ENCODE results near the gene OR5K4.

OR5K4 gene

GRCh38 chr3:98353554-98353953 lies at the start of gene OR5K4:
Gene OR5K4, plus strand, starts transcription at chr3:98353854. Its CDS starts 0 bp downstream, at chr3:98353854.
- no peak for DNase-seq (ENCODE audit: low read depth)

DNA sequence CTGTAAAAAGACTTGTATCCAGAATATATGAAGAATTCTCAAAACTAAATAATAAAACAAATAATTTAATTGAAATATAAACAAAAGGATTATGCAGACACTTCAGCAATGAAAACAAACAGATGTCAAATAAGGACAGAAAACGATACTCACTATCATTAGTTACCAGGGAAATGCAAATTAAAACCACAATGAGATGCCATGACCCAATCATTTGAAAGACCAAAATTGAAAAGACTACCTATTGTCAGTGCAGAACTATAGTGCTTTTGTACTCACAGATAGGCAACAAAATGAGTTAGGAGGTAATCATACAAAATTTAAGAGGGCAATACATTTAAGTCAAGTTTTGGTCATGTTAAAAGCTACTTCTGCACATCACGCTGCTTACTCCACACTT lies 31.6 kb upstream of the OR5K4 start:
- DNase-seq (ENCODE audit: low read depth), result no peak

- DNase-seq (ENCODE audit: low read depth), result no peak
These were observed 31.0 kb upstream of the OR5K4 start for GRCh38 chr3:98322686-98323085.

- no peak for DNase-seq (ENCODE audit: low read depth)
These were observed 30.2 kb upstream of the OR5K4 start for GRCh38 chr3:98323425-98323824.

- no peak for DNase-seq (ENCODE audit: low read depth)
These were observed 28.6 kb upstream of the OR5K4 start for GRCh38 chr3:98325055-98325454.

DNA sequence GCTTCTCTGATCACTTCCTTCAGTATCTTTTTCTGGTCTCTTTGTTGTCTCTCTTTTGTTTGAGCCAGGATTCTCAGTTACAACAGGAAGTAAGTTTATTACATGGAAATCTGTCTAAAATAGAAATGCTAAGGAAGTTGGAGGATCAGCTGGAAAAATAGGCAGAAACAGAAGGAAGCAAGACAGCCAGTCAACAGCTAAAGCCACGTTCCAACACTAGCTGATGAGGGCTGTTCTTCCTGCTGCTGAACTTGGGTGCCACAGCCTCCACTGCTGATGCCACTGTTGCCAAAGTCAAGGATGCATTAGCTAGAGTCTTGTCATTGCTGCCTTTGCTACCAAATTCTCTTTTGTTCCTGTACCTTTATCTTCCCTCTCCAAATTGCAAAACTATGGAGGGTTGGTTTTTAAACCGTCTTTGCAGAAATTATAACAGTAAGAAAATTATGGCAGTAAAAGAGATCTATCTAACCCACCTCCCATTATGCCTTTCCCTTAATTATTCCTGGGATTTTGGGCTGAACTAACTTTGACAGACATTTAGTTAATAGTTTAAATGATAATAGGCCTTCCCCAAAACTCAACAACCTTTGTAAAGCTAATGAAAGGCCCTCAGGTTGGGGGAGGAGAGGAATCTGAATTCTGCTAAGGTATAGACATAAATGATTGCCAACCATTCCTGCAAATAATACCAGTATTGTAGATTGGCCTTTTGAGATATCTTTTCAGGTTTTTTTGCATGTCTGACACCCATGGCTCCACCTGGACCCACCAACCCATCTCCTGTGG lies 27.4 kb upstream of the OR5K4 start:
- no peak for DNase-seq (ENCODE audit: low read depth)

GRCh38 chr3:98326945-98327344 lies 26.7 kb upstream of the OR5K4 start:
- DNase-seq (ENCODE audit: low read depth), result no peak

GRCh38 chr3:98328933-98329332 lies 24.7 kb upstream of the OR5K4 start:
- no peak for DNase-seq (ENCODE audit: low read depth)

DNA sequence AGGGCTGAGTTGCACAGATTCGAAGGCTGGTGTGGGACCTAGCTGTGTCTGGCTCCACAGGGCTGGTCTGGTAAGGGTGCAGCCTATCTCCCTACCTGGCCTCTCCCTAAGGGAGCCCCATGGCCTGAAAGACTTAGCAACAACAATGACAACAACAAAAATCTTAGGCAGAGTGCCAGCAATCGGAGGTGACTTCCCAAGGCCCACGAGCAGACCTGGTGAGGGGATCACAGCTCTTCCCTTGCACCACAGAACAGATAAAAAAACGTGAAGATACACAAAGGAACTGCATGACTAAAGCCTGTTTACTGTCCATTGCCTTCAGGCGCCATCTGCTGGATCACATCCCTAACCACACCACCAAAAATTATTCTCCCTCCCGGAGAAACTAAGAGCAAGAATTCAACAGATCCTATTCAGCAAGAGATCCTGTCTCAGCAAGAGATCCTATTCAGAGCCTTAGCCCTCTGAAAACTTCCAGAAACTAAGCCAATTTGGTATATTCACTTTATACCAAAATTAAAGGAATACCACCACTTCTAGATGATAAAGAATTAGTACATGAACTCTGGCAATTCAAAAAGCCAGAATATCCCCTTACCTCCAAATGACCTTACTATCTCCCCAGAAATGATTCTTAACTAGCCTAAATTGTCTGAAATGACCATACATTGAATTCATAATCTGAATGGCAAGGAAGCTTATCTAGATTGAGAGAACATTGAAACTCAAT lies 24.1 kb upstream of the OR5K4 start:
- DNase-seq (ENCODE audit: low read depth), result peak; percentile 6

GRCh38 chr3:98331329-98331728 lies 22.3 kb upstream of the OR5K4 start:
- no peak for DNase-seq (ENCODE audit: low read depth)

DNA sequence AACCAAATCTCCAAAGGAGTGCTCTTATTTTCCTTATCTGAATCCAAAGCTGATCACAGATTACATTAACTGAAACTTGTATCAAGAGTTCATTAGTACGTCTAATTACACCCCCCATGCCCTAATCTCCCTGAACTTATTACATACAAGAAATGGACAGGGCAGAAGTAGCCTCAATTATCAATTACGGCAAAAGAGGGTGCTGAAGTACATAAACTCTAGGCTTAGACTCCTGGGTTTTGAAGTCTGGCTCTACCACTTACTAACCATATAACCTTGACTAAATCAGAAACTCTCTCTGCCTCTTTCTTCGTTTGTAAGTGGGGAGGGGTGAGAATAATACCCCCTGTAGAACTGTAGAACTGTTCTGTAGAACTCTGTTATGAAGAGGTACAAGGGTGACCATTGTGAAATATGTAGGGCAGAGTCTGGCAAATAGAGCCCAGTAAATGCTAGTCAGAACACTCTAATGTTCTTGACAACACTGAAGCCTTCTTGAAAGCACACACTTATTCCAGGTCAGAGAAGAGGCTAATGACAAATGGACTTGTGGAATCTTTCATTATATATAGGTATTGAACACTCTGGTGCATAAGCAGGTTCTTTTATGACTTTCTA lies 19.6 kb upstream of the OR5K4 start:
- DNase-seq (ENCODE audit: low read depth), result no peak

- no peak for DNase-seq (ENCODE audit: low read depth)
These were observed 14.6 kb upstream of the OR5K4 start for GRCh38 chr3:98339031-98339430.

DNA sequence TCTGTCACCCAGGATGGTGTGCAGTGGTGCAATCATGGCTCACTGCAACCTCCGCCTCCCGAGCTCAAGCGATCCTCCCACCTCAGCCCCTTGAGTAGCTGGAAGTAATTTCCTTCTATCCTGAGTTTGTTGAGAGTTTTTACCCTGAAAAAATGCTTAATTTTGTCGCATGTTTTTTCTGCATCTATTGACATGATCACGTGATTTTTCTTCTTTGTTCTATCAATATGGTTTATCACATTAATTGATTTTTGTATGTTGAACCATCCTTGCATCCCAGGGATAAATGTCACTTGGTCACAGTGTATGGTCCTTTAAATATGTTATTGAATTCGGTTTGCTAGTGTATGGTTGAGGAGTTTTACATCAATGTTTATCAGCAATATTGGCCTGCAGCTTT lies 11.9 kb upstream of the OR5K4 start:
- DNase-seq (ENCODE audit: low read depth), result no peak

- DNase-seq (ENCODE audit: low read depth), result no peak
These were observed 9.8 kb upstream of the OR5K4 start for GRCh38 chr3:98343647-98344507.

- DNase-seq (ENCODE audit: low read depth), result no peak
These were observed 3.6 kb upstream of the OR5K4 start for GRCh38 chr3:98350082-98350481.

- no peak for DNase-seq (ENCODE audit: low read depth)
These were observed 5.6 kb downstream of the OR5K4 start for GRCh38 chr3:98359250-98359649.

GRCh38 chr3:98359993-98360675 lies 6.5 kb downstream of the OR5K4 start:
- no peak for DNase-seq (ENCODE audit: low read depth)

GRCh38 chr3:98360681-98361080 lies 7.0 kb downstream of the OR5K4 start:
- no peak for DNase-seq (ENCODE audit: low read depth)

- DNase-seq (ENCODE audit: low read depth), result no peak
These were observed 7.6 kb downstream of the OR5K4 start for GRCh38 chr3:98361289-98361688.

DNA sequence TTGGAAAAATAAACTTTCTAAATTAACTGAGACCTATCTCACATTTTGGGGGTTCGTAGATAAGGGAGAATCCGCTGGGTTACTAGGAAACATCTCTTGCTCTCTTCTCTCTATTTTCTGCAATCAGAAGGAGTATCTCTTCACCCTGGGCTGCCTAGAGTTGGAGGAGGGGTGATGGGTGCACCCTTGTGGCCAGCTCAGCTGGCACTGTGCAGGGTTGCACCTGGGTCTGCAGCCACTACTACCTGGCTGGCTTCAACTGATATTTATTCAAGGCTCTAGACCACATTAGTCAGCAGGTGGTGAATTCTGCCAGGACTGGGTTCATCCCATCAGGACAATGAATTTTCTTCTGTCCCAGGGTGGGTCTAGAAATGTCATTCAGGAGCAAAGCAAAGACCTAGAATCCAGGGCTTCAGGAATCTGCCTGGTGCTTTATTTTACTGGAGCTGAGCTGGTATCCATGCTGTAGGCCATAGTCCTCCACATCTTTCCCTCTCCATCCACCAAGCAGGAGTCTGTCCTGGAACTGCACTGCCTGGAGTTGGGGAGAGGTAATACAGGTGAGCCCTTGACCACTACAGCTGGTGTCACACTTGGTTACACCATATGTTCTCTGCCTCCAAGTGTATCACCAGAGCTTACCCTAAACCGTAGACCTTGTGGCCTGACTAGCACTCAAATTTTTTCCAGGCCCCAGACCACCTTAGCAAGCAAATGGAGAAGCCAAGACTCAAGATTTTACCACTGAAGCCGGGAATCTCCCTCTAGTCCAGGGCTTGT lies 14.0 kb downstream of the OR5K4 start:
- DNase-seq (ENCODE audit: low read depth), result no peak

DNA sequence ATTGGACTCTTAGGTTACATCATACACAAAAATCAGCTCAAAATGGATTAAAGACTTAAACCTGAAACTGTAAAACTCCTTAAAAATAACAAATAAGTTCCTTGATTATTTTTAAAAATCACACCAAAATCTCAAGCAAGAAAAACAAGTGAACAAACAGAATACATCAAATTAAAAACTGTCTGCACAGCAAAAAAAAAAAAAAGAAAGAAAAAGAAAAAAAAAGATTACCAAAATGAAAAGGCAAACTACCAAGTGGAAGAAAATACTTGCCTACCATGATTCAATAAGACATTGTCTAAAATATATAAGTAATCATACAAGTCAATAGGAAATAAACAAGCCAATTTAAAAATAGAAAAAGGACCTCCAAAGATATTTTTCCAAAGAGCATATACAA lies 17.5 kb downstream of the OR5K4 start:
- DNase-seq (ENCODE audit: low read depth), result no peak

Data from non-pigmented ciliary epithelial cell (primary cell).